IPS-20b (cell line): Measurements from ENCODE around the gene CNOT10.
"Not testable (repeated sequence)": the region's sequence is repeated elsewhere in the genome, so short reads cannot be mapped to it uniquely, and the experiment has no call there.

ENCODE experiments used
- H3K27ac ChIP-seq: one replicate; pipeline ENCODE4 v1.5.1; 2013; ENCODE audit warnings: low read length
- H3K27me3 ChIP-seq: 2 replicates; pipeline ENCODE4 v1.6.1; 2013; ENCODE audit warnings: mild to moderate bottlenecking, low read length, inconsistent platforms; ENCODE audit not compliant: insufficient read depth
- H3K36me3 ChIP-seq: 2 replicates; pipeline ENCODE4 v1.6.1; 2013; ENCODE audit warnings: low read depth, mild to moderate bottlenecking, inconsistent platforms, low read length, moderate library complexity; ENCODE audit not compliant: insufficient read depth
- H3K4me1 ChIP-seq: 2 replicates; pipeline ENCODE4 v1.6.1; 2013; ENCODE audit warnings: mild to moderate bottlenecking, control low read depth, inconsistent platforms, low read length, moderate library complexity; ENCODE audit not compliant: insufficient read depth
- H3K4me3 ChIP-seq: 2 replicates; pipeline ENCODE4 v1.5.1; 2013; ENCODE audit warnings: mild to moderate bottlenecking, low read length, inconsistent platforms
- H3K9ac ChIP-seq: 2 replicates; pipeline ENCODE4 v1.6.1; 2013; ENCODE audit warnings: low read depth, mild to moderate bottlenecking, inconsistent platforms, low read length, moderate library complexity
- H3K9me3 ChIP-seq: 2 replicates; pipeline ENCODE4 v1.6.1; 2013; ENCODE audit warnings: mild to moderate bottlenecking, low read depth, low read length, inconsistent platforms; ENCODE audit not compliant: insufficient read depth

The CNOT10 gene

GRCh38 chr3:32664630-32665075 lies 20.3 kb upstream of the CNOT10 start:
- not testable (repeated sequence) for H3K9ac ChIP-seq, H3K4me1 ChIP-seq, H3K36me3 ChIP-seq, H3K9me3 ChIP-seq, H3K27ac ChIP-seq, H3K27me3 ChIP-seq, H3K4me3 ChIP-seq

GRCh38 chr3:32667072-32667582 lies 17.9 kb upstream of the CNOT10 start:
- Histone ChIP-seq H3K27ac (no peak overlapping the region), H3K4me3 (no peak overlapping the region), H3K27me3 (no peaks in the 10 kb centered on the region), H3K4me1 (no peaks in the 10 kb centered on the region), H3K9me3 (peaks cover 7% of the 10 kb centered on the region), H3K9ac (no peak overlapping the region), H3K36me3 (no peaks in the 10 kb centered on the region)

GRCh38 chr3:32669226-32669625 lies 15.8 kb upstream of the CNOT10 start:
- H3K27me3 ChIP-seq, H3K4me3 ChIP-seq, H3K36me3 ChIP-seq, H3K9ac ChIP-seq, H3K9me3 ChIP-seq, H3K27ac ChIP-seq, H3K4me1 ChIP-seq: not testable (repeated sequence)

GRCh38 chr3:32673730-32674129 lies 11.3 kb upstream of the CNOT10 start:
- H3K9ac ChIP-seq, H3K4me1 ChIP-seq, H3K27ac ChIP-seq, H3K27me3 ChIP-seq, H3K9me3 ChIP-seq, H3K36me3 ChIP-seq, H3K4me3 ChIP-seq: not testable (repeated sequence)

GRCh38 chr3:32675164-32675563 lies 9.8 kb upstream of the CNOT10 start:
- H3K27me3 ChIP-seq: no peaks in the 10 kb centered on the region
- H3K4me3 ChIP-seq: no peak overlapping the region
- H3K36me3 ChIP-seq: no peaks in the 10 kb centered on the region
- no peak overlapping the region for H3K9ac ChIP-seq
- no peaks in the 10 kb centered on the region for H3K4me1 ChIP-seq
- peaks cover 7% of the 10 kb centered on the region for H3K9me3 ChIP-seq
- no peak overlapping the region for H3K27ac ChIP-seq

- Histone ChIP-seq H3K4me1 (no peaks in the 10 kb centered on the region), H3K9ac (no peak overlapping the region), H3K4me3 (no peak overlapping the region), H3K27ac (no peak overlapping the region), H3K9me3 (peaks cover 7% of the 10 kb centered on the region), H3K36me3 (no peaks in the 10 kb centered on the region), H3K27me3 (no peaks in the 10 kb centered on the region)
Measured at GRCh38 chr3:32675650-32676049, 9.3 kb upstream of the CNOT10 start.

GRCh38 chr3:32681811-32682210 lies 3.2 kb upstream of the CNOT10 start:
- no peaks in the 10 kb centered on the region for H3K27me3 ChIP-seq
- H3K27ac ChIP-seq: no peak overlapping the region
- H3K9me3 ChIP-seq: no peaks in the 10 kb centered on the region
- H3K4me1 ChIP-seq: peaks cover 10% of the 10 kb centered on the region; the same call in 1 of the 2 replicates
- no peaks in the 10 kb centered on the region for H3K36me3 ChIP-seq
- no peak overlapping the region for H3K4me3 ChIP-seq
- no peak overlapping the region for H3K9ac ChIP-seq

GRCh38 chr3:32684029-32684799 lies 774 bp upstream of the CNOT10 start:
- H3K4me1 ChIP-seq: peaks cover 11% of the 10 kb centered on the region; the same call in 1 of the 2 replicates
- no peaks in the 10 kb centered on the region for H3K9me3 ChIP-seq
- no peaks in the 10 kb centered on the region for H3K27me3 ChIP-seq
- no peak overlapping the region for H3K27ac ChIP-seq
- H3K9ac ChIP-seq: peak overlapping the region; percentile 33; the same call in 1 of the 2 replicates
- H3K36me3 ChIP-seq: peaks cover 10% of the 10 kb centered on the region; the same call in 1 of the 2 replicates
- peak overlapping the region; percentile 96 for H3K4me3 ChIP-seq

GRCh38 chr3:32685543-32686185 lies 676 bp downstream of the CNOT10 start:
- Histone ChIP-seq H3K9me3 (no peaks in the 10 kb centered on the region), H3K4me3 (peak overlapping the region; percentile 96), H3K9ac (peak overlapping the region; percentile 84), H3K36me3 (peaks cover 10% of the 10 kb centered on the region; the same call in 1 of the 2 replicates), H3K4me1 (peaks cover 11% of the 10 kb centered on the region; the same call in 1 of the 2 replicates), H3K27me3 (no peaks in the 10 kb centered on the region), H3K27ac (peak overlapping the region; percentile 67)

GRCh38 chr3:32686713-32687112 lies 1.7 kb downstream of the CNOT10 start:
- H3K9ac ChIP-seq: peak overlapping the region; percentile 84; the same call in 1 of the 2 replicates
- peaks cover 10% of the 10 kb centered on the region; the same call in 1 of the 2 replicates for H3K36me3 ChIP-seq
- H3K27ac ChIP-seq: no peak overlapping the region
- no peaks in the 10 kb centered on the region for H3K27me3 ChIP-seq
- H3K4me3 ChIP-seq: peak overlapping the region; percentile 96
- peaks cover 11% of the 10 kb centered on the region; the same call in 1 of the 2 replicates for H3K4me1 ChIP-seq
- no peaks in the 10 kb centered on the region for H3K9me3 ChIP-seq

GRCh38 chr3:32691847-32692246 lies 6.9 kb downstream of the CNOT10 start:
- Histone ChIP-seq H3K4me3 (no peak overlapping the region), H3K27ac (no peak overlapping the region), H3K9me3 (no peaks in the 10 kb centered on the region), H3K36me3 (peaks cover 10% of the 10 kb centered on the region; the same call in 1 of the 2 replicates), H3K27me3 (no peaks in the 10 kb centered on the region), H3K4me1 (0 out of 2 replicates have a peak, but pooled peaks cover under 1% of the 10 kb centered on the region), H3K9ac (no peak overlapping the region)
